Measurements from ENCODE around the gene SHMT2.
"Not testable (repeated sequence)": the region's sequence is repeated elsewhere in the genome, so short reads cannot be mapped to it uniquely, and the experiment has no call there.

SHMT2 gene

GRCh38 chr12:57272337-57273151 is 43.0 kb downstream of the SHMT2 start:
- FAIRE-seq, result no peak

- no peak for FAIRE-seq
These were observed 44.0 kb downstream of the SHMT2 start for GRCh38 chr12:57273516-57273915.

GRCh38 chr12:57276233-57276632 is 46.7 kb downstream of the SHMT2 start:
- FAIRE-seq, result not testable (repeated sequence)

GRCh38 chr12:57276935-57277563 is 47.5 kb downstream of the SHMT2 start:
- no peak for FAIRE-seq

GRCh38 chr12:57278465-57279381 is 49.2 kb downstream of the SHMT2 start:
- FAIRE-seq, result no peak

- FAIRE-seq, result no peak
These were observed 50.9 kb downstream of the SHMT2 start for GRCh38 chr12:57280211-57281062.

GRCh38 chr12:57282073-57282472 is 52.6 kb downstream of the SHMT2 start:
- not testable (repeated sequence) for FAIRE-seq

Measured in endometrium (tissue), 2 donors.